K562 (cell line): Measurements from ENCODE around the gene TOR1AIP2. TPM values are rescaled to one million over a fixed set of nuclear protein-coding genes. Genes with fewer than 3 reads are reported as not detected.

Experiments
- ADNP ChIP-seq: fragments of 200-800 bp; sonication (Bioruptor generic); IDR thresholded peaks from 2 replicates; pipeline ENCODE4 v1.6.1; 2016; ENCODE audit warnings: missing genetic modification characterization, missing compliant biosample characterization
- CBX2 ChIP-seq: fragments of 200-600 bp; sonication (generic); IDR thresholded peaks from one replicate; pipeline ENCODE4 v1.6.1; 2012; ENCODE audit warnings: mild to moderate bottlenecking, low read length, inconsistent platforms; ENCODE audit not compliant: insufficient read depth, poor library complexity, severe bottlenecking
- FOS ChIP-seq: IDR thresholded peaks from 3 replicates; pipeline ENCODE4 v1.6.1; 2011; ENCODE audit not compliant: insufficient read length; ENCODE audit errors: extremely low read depth
- FOXK2 ChIP-seq, 2 experiments: fragments of 450-650 bp; IDR thresholded peaks in 1 of 2; conservative IDR thresholded peaks in 1 of 2; 2 replicates each; pipeline ENCODE4 v1.6.1; 2016; ENCODE audit warnings: low read depth in 2 of 2, mild to moderate bottlenecking in 1 of 2
- NCOA4 ChIP-seq: fragments of 450-650 bp; IDR thresholded peaks from 2 replicates; pipeline ENCODE4 v1.6.1; 2018; ENCODE audit warnings: mild to moderate bottlenecking; ENCODE audit not compliant: partially characterized antibody
- NFIC ChIP-seq: fragments of 450-650 bp; IDR thresholded peaks from 2 replicates; pipeline ENCODE4 v1.6.1; 2017; ENCODE audit warnings: mild to moderate bottlenecking, inconsistent platforms
- NR2C2 ChIP-seq, 2 experiments: fragments of 200-800 bp in 1 of 2; sonication (Bioruptor generic) in 1 of 2; sonication (generic) in 1 of 2; formaldehyde crosslinking in 1 of 2; IDR thresholded peaks; 2 replicates each; pipeline versions ENCODE4 v1.6.1 to v1.8.0; 2016 to 2022; ENCODE audit warnings: mild to moderate bottlenecking in 1 of 2, missing compliant biosample characterization in 1 of 2, missing genetic modification characterization in 1 of 2, missing genetic modification reagents in 1 of 2
- POLR3A ChIP-seq: IDR thresholded peaks from 2 replicates; pipeline ENCODE4 v1.6.1; 2011; ENCODE audit warnings: borderline replicate concordance, mild to moderate bottlenecking, moderate library complexity; ENCODE audit not compliant: insufficient read length, insufficient read depth; ENCODE audit errors: extremely low read depth
- PPARD ChIP-seq: fragments of 250-450 bp; sonication (Bioruptor Pico); IDR thresholded peaks from 2 replicates; pipeline ENCODE4 v1.8.0; 2022; ENCODE audit warnings: inconsistent platforms, mild to moderate bottlenecking, moderate library complexity
- PTRF ChIP-seq: fragments of 450-650 bp; IDR thresholded peaks from 2 replicates; pipeline ENCODE4 v1.6.1; 2016; ENCODE audit warnings: mild to moderate bottlenecking, missing genetic modification characterization, missing compliant biosample characterization
- RBM15 ChIP-seq: fragments of 200-400 bp; formaldehyde crosslinking; IDR thresholded peaks from 2 replicates; pipeline ENCODE4 v1.6.1; 2018; ENCODE audit warnings: mild to moderate bottlenecking, low read length, moderate library complexity; ENCODE audit not compliant: insufficient read depth
- RBM17 ChIP-seq: fragments of 200-400 bp; formaldehyde crosslinking; IDR thresholded peaks from 2 replicates; pipeline ENCODE4 v1.6.1; 2017; ENCODE audit warnings: low read depth, mild to moderate bottlenecking, low read length, borderline replicate concordance
- RFX1 ChIP-seq: fragments of 450-650 bp; IDR thresholded peaks from 2 replicates; pipeline ENCODE4 v1.6.1; 2016; ENCODE audit warnings: mild to moderate bottlenecking, moderate library complexity
- SAFB ChIP-seq: fragments of 200-400 bp; formaldehyde crosslinking; IDR thresholded peaks from 2 replicates; pipeline ENCODE4 v1.6.1; 2017; ENCODE audit warnings: low read depth, low read length, borderline replicate concordance
- SRSF7 ChIP-seq: fragments of 200-400 bp; formaldehyde crosslinking; optimal IDR thresholded peaks from 2 replicates; pipeline ENCODE3; 2017; ENCODE audit warnings: mild to moderate bottlenecking, low read depth, low read length
- ZBTB1 ChIP-seq: sonication (generic); formaldehyde crosslinking; IDR thresholded peaks from 2 replicates; pipeline ENCODE4 v1.8.1; 2023; ENCODE audit warnings: missing genetic modification reagents, low read depth, mild to moderate bottlenecking, borderline replicate concordance
- ZEB2 ChIP-seq: fragments of 450-650 bp; IDR thresholded peaks from 2 replicates; pipeline ENCODE4 v1.6.1; 2016
- ZFX ChIP-seq: sonication (generic); formaldehyde crosslinking; IDR thresholded peaks from 2 replicates; pipeline ENCODE4 v1.8.0; 2022; ENCODE audit warnings: mild to moderate bottlenecking, missing genetic modification reagents, moderate library complexity
- polyA plus RNA-seq, 8 experiments: library from polyadenylated mRNA; depleted of rRNA in 4 of 8; stranded (reverse) in 5 of 8; unstranded in 3 of 8; fragments of >200 nt; fragmentation: Nextera tagmentation in 2 of 8; fragmentation: Illumina TruSeq in 1 of 8; extraction: Ambion mirVana in 2 of 8; extraction: Trizol in 1 of 8; gene quantifications; 2 replicates each; pipeline versions ENCODE4 v1.2.1 to v1.2.3, GENCODE V29; 2011 to 2014; ENCODE audit warnings: inconsistent platforms in 1 of 8, missing spikeins in 1 of 8
- total RNA-seq, 7 experiments: library from RNA; depleted of rRNA in 6 of 7; stranded (reverse); fragments of >200 nt in 6 of 7; fragmentation: Illumina TruSeq in 2 of 7; extraction: Trizol in 2 of 7; gene quantifications; 2 replicates each; pipeline versions ENCODE4 v1.2.1 to v1.2.3, GENCODE V29; 2011 to 2021; ENCODE audit warnings: low replicate concordance in 1 of 7
- TF ChIP-seq, protein P1 (sequence below): fragments of 150-350 bp; IDR thresholded peaks from 2 replicates; pipeline ENCODE4 v1.6.1; 2014; ENCODE audit warnings: low read depth, mild to moderate bottlenecking, low read length, borderline replicate concordance
- TF ChIP-seq, protein P2 (sequence below), 2 experiments: IDR thresholded peaks; 2 replicates each; pipeline ENCODE4 v1.6.1; 2011; ENCODE audit warnings: borderline replicate concordance in 1 of 2, control low read depth in 1 of 2, low read depth in 1 of 2, low read length in 1 of 2, mild to moderate bottlenecking in 1 of 2, mixed read lengths in 1 of 2, moderate library complexity in 1 of 2; ENCODE audit not compliant: insufficient read depth in 1 of 2, insufficient read length in 1 of 2, poor library complexity in 1 of 2, severe bottlenecking in 1 of 2; ENCODE audit errors: extremely low read depth in 1 of 2
- TF ChIP-seq, protein P3 (sequence below): fragments of 450-650 bp; formaldehyde crosslinking; IDR thresholded peaks from 2 replicates; pipeline ENCODE4 v1.4.0; 2022; ENCODE audit warnings: missing genetic modification characterization

TOR1AIP2 gene
- total and polyA plus RNA-seq, 9 of the 15 experiments (the other 6 are each of a cell fraction or from before 2014, with no cell fraction given), result 16.7 to 122 (median 41.4) TPM

GRCh38 chr1:179877586-179878265 is at the start of gene TOR1AIP2 (continued):
- TF ChIP-seq, protein P1, sequence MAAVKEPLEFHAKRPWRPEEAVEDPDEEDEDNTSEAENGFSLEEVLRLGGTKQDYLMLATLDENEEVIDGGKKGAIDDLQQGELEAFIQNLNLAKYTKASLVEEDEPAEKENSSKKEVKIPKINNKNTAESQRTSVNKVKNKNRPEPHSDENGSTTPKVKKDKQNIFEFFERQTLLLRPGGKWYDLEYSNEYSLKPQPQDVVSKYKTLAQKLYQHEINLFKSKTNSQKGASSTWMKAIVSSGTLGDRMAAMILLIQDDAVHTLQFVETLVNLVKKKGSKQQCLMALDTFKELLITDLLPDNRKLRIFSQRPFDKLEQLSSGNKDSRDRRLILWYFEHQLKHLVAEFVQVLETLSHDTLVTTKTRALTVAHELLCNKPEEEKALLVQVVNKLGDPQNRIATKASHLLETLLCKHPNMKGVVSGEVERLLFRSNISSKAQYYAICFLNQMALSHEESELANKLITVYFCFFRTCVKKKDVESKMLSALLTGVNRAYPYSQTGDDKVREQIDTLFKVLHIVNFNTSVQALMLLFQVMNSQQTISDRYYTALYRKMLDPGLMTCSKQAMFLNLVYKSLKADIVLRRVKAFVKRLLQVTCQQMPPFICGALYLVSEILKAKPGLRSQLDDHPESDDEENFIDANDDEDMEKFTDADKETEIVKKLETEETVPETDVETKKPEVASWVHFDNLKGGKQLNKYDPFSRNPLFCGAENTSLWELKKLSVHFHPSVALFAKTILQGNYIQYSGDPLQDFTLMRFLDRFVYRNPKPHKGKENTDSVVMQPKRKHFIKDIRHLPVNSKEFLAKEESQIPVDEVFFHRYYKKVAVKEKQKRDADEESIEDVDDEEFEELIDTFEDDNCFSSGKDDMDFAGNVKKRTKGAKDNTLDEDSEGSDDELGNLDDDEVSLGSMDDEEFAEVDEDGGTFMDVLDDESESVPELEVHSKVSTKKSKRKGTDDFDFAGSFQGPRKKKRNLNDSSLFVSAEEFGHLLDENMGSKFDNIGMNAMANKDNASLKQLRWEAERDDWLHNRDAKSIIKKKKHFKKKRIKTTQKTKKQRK, result no peak
- TF ChIP-seq ZEB2 (0 out of 2 replicates have a peak, but pooled peaks have one; percentile 37), FOS (peak; percentile 8), RBM17 (no peak), ZBTB1 (CRISPR knock-in tag) (peak; percentile 64; the same call in 1 of the 2 replicates), NFIC (no peak; the same call in 1 of the 2 replicates), ZFX (peak; percentile 80), NR2C2 (CRISPR knock-in tag; IDR thresholded peaks at IDR 0.05) (peak; percentile 70; the same call in 1 of the 2 replicates), NR2C2 (tag; IDR thresholded peaks at IDR 0.05) (peak; percentile 65; the same call in 1 of the 2 replicates), PTRF (tag) (no peak), SAFB (no peak), FOXK2 (conservative IDR thresholded peaks at IDR 0.05 in 1 of 2, IDR thresholded peaks at IDR 0.05 in 1 of 2; ENCODE audit: low read depth in 2 of 2) (no peak), RFX1 (no peak), NCOA4 (no peak), SRSF7 (no peak), POLR3A (no peak), RBM15 (no peak), ADNP (tag) (peak; percentile 83; the same call in 1 of the 2 replicates), PPARD (no peak), CBX2 (no peak)
- TF ChIP-seq, protein P2, sequence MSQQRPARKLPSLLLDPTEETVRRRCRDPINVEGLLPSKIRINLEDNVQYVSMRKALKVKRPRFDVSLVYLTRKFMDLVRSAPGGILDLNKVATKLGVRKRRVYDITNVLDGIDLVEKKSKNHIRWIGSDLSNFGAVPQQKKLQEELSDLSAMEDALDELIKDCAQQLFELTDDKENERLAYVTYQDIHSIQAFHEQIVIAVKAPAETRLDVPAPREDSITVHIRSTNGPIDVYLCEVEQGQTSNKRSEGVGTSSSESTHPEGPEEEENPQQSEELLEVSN (IDR thresholded peaks at IDR 0.05; ENCODE audit: borderline replicate concordance in 1 of 2, extremely low read depth in 1 of 2, insufficient read depth in 1 of 2, insufficient read length in 1 of 2, low read depth in 1 of 2, low read length in 1 of 2, poor library complexity in 1 of 2, severe bottlenecking in 1 of 2), result peak; percentile 49 to 67
- TF ChIP-seq, protein P3, sequence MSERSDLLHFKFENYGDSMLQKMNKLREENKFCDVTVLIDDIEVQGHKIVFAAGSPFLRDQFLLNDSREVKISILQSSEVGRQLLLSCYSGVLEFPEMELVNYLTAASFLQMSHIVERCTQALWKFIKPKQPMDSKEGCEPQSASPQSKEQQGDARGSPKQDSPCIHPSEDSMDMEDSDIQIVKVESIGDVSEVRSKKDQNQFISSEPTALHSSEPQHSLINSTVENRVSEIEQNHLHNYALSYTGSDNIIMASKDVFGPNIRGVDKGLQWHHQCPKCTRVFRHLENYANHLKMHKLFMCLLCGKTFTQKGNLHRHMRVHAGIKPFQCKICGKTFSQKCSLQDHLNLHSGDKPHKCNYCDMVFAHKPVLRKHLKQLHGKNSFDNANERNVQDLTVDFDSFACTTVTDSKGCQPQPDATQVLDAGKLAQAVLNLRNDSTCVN, result no peak
